Mesenchymal stem cell (in vitro differentiated cells and primary cell): Measurements from ENCODE around the gene TGFBR3L.
A peak's percentile ranks its signal among the peaks of the same experiment; 100 is the strongest.
"Not testable (repeated sequence)": the region's sequence is repeated elsewhere in the genome, so short reads cannot be mapped to it uniquely, and the experiment has no call there.

ENCODE experiments used
- DNase-seq: peaks from one replicate; pipeline ENCODE4 v3.0.0-alpha.2; 2013
- H2AFZ ChIP-seq: one replicate; pipeline ENCODE4 v1.6.1; 2013; ENCODE audit warnings: low read depth, mild to moderate bottlenecking, control low read depth, inconsistent platforms, low read length, moderate library complexity
- H2AK5ac ChIP-seq: 2 replicates; pipeline ENCODE4 v1.6.1; 2013; ENCODE audit warnings: low read length, moderate library complexity, mild to moderate bottlenecking, inconsistent platforms; ENCODE audit not compliant: severe bottlenecking
- H2BK120ac ChIP-seq: one replicate; pipeline ENCODE4 v1.6.1; 2013; ENCODE audit warnings: low read depth, mild to moderate bottlenecking, inconsistent platforms, low read length, moderate library complexity
- H2BK12ac ChIP-seq, 2 experiments: one replicate each; pipeline ENCODE4 v1.6.1; 2013; ENCODE audit warnings: inconsistent platforms in 2 of 2, low read length in 2 of 2, mild to moderate bottlenecking in 2 of 2, moderate library complexity in 2 of 2, control low read depth in 1 of 2
- H2BK15ac ChIP-seq: one replicate; pipeline ENCODE4 v1.6.1; 2013; ENCODE audit warnings: mild to moderate bottlenecking, low read depth, inconsistent platforms; ENCODE audit not compliant: poor library complexity, severe bottlenecking
- H2BK5ac ChIP-seq: 2 replicates; pipeline ENCODE4 v1.6.1; 2013; ENCODE audit warnings: low read depth, mild to moderate bottlenecking, low read length, control low read depth, inconsistent platforms; ENCODE audit not compliant: poor library complexity, severe bottlenecking
- H3K14ac ChIP-seq, 2 experiments: one replicate each; pipeline ENCODE4 v1.6.1; 2013; ENCODE audit warnings: inconsistent platforms in 2 of 2, low read length in 2 of 2, control low read depth in 1 of 2, mild to moderate bottlenecking in 1 of 2, moderate library complexity in 1 of 2
- H3K18ac ChIP-seq, 2 experiments: one replicate each; pipeline ENCODE4 v1.6.1; 2013; ENCODE audit warnings: inconsistent platforms in 2 of 2, low read length in 2 of 2, control low read depth in 1 of 2, low read depth in 1 of 2, mild to moderate bottlenecking in 1 of 2
- H3K23ac ChIP-seq, 2 experiments: one replicate each; pipeline ENCODE4 v1.6.1; 2013; ENCODE audit warnings: inconsistent platforms in 2 of 2, low read length in 2 of 2, mild to moderate bottlenecking in 2 of 2, moderate library complexity in 2 of 2, control low read depth in 1 of 2
- H3K27ac ChIP-seq: 2 replicates; pipeline ENCODE4 v1.5.1; 2013; ENCODE audit warnings: mild to moderate bottlenecking, moderate library complexity, low read length, control low read depth, inconsistent platforms; ENCODE audit not compliant: poor library complexity, severe bottlenecking
- H3K27me3 ChIP-seq, 2 experiments: 2 replicates each; pipeline versions ENCODE4 v1.6.1 to v1.7.0; 2013; ENCODE audit warnings: low read length in 2 of 2, mild to moderate bottlenecking in 2 of 2, moderate library complexity in 2 of 2, control low read depth in 1 of 2, inconsistent platforms in 1 of 2; ENCODE audit not compliant: control insufficient read depth in 1 of 2, insufficient read depth in 1 of 2
- H3K36me3 ChIP-seq, 2 experiments: 2 replicates each; pipeline versions ENCODE4 v1.6.1 to v1.7.0; 2013; ENCODE audit warnings: low read length in 2 of 2, control low read depth in 1 of 2, inconsistent platforms in 1 of 2, low read depth in 1 of 2, mild to moderate bottlenecking in 1 of 2; ENCODE audit not compliant: insufficient read depth in 2 of 2, control insufficient read depth in 1 of 2
- H3K4ac ChIP-seq, 2 experiments: one replicate each; pipeline ENCODE4 v1.6.1; 2013; ENCODE audit warnings: inconsistent platforms in 2 of 2, low read length in 2 of 2, mild to moderate bottlenecking in 2 of 2, moderate library complexity in 2 of 2, control low read depth in 1 of 2, low read depth in 1 of 2
- H3K4me1 ChIP-seq: 2 replicates; pipeline ENCODE4 v1.6.1; 2013; ENCODE audit warnings: low read depth, low read length, control low read depth; ENCODE audit not compliant: control insufficient read depth, insufficient read depth
- H3K4me2 ChIP-seq: 2 replicates; pipeline ENCODE4 v1.6.1; 2013; ENCODE audit warnings: low read length, mild to moderate bottlenecking, inconsistent platforms; ENCODE audit not compliant: poor library complexity, severe bottlenecking
- H3K4me3 ChIP-seq, 2 experiments: 2 replicates each; pipeline versions ENCODE4 v1.5.1 to v1.7.0; 2013; ENCODE audit warnings: low read length in 2 of 2, mild to moderate bottlenecking in 2 of 2, control low read depth in 1 of 2, low read depth in 1 of 2; ENCODE audit not compliant: insufficient read depth in 1 of 2
- H3K79me1 ChIP-seq: replicated peaks from 2 replicates; pipeline ENCODE4 v1.6.1; 2013; ENCODE audit warnings: mild to moderate bottlenecking, control low read depth, low read length, inconsistent platforms; ENCODE audit not compliant: poor library complexity, severe bottlenecking
- H3K9ac ChIP-seq: 2 replicates; pipeline ENCODE4 v1.7.0; 2013; ENCODE audit warnings: mild to moderate bottlenecking, low read length, moderate library complexity
- H3K9me3 ChIP-seq: 2 replicates; pipeline ENCODE4 v1.7.0; 2013; ENCODE audit warnings: mild to moderate bottlenecking, low read length; ENCODE audit not compliant: control insufficient read depth
- H4K8ac ChIP-seq: one replicate; pipeline ENCODE4 v1.6.1; 2013; ENCODE audit warnings: inconsistent platforms, mild to moderate bottlenecking, low read length, moderate library complexity
- H4K91ac ChIP-seq: one replicate; pipeline ENCODE4 v1.6.1; 2013; ENCODE audit warnings: mild to moderate bottlenecking, low read length, inconsistent platforms
- WGBS: methylation state at CpG from one replicate; pipeline ENCODE4 v1.1.7; 2013; ENCODE audit warnings: mixed read lengths; 5-methylcytosine and 5-hydroxymethylcytosine counted together

TGFBR3L gene

GRCh38 chr19:7927605-7928333, 13.1 kb downstream of the TGFBR3L start:
- H2BK12ac ChIP-seq, result no peak overlapping the region
- no peak overlapping the region for H3K27ac ChIP-seq
- no peak overlapping the region for H3K4ac ChIP-seq
- no peak overlapping the region for H2AK5ac ChIP-seq
- no peaks in the 10 kb centered on the region for H3K27me3 ChIP-seq
- H2BK120ac ChIP-seq, result no peak overlapping the region
- peak overlapping the region; percentile 3 for H4K91ac ChIP-seq
- no peak overlapping the region for H4K8ac ChIP-seq
- no peak overlapping the region for H3K14ac ChIP-seq
- H3K36me3 ChIP-seq, result peaks cover 31 to 60% of the 10 kb centered on the region in 2 experiments
- no peak overlapping the region for H3K23ac ChIP-seq
- no peak overlapping the region for H3K4me2 ChIP-seq
- H2AFZ ChIP-seq, result no peak overlapping the region
- WGBS, result 94% methylated on average over 23 of the region's 23 CpGs
- H3K4me3 ChIP-seq, result peak overlapping the region in 1 of 2 experiments; percentile 52
- H3K9me3 ChIP-seq, result no peaks in the 10 kb centered on the region
- peaks cover 44% of the 10 kb centered on the region for H3K4me1 ChIP-seq
- peaks cover 18% of the 10 kb centered on the region for H3K79me1 ChIP-seq
- H2BK15ac ChIP-seq, result no peak overlapping the region
- H3K9ac ChIP-seq, result peak overlapping the region; percentile 90
- H2BK5ac ChIP-seq, result no peak overlapping the region
- DNase-seq, result no peak
- no peak overlapping the region for H3K18ac ChIP-seq

- Histone ChIP-seq H2BK12ac (no peak overlapping the region), H4K8ac (no peak overlapping the region), H4K91ac (no peak overlapping the region), H3K36me3 (peaks cover 31 to 60% of the 10 kb centered on the region in 2 experiments), H3K18ac (no peak overlapping the region), H3K4me1 (peaks cover 46% of the 10 kb centered on the region), H2AFZ (no peak overlapping the region), H2BK15ac (no peak overlapping the region), H3K9me3 (no peaks in the 10 kb centered on the region), H2BK5ac (no peak overlapping the region), H3K23ac (no peak overlapping the region), H3K27ac (peak overlapping the region; percentile 48), H3K4me3 (peak overlapping the region in 1 of 2 experiments; percentile 52), H3K79me1 (peaks cover 13% of the 10 kb centered on the region), H3K27me3 (no peaks in the 10 kb centered on the region), H3K4ac (no peak overlapping the region), H2BK120ac (no peak overlapping the region), H3K4me2 (no peak overlapping the region), H3K9ac (peak overlapping the region; percentile 90), H2AK5ac (no peak overlapping the region), H3K14ac (no peak overlapping the region)
- WGBS, result 90% methylated on average over 8 of the region's 9 CpGs
- no peak for DNase-seq
These were observed 13.7 kb downstream of the TGFBR3L start for GRCh38 chr19:7928334-7928706.

- 61% methylated on average over 23 of the region's 24 CpGs for WGBS
These were observed 14.4 kb downstream of the TGFBR3L start for GRCh38 chr19:7928741-7929701.

GRCh38 chr19:7930030-7930429, 15.4 kb downstream of the TGFBR3L start:
- WGBS, result 81% methylated on average over 8 of the region's 11 CpGs
- not testable (repeated sequence) for H2BK120ac ChIP-seq, H3K4ac ChIP-seq, H4K91ac ChIP-seq, H3K9ac ChIP-seq, H4K8ac ChIP-seq, H2AK5ac ChIP-seq, H3K27me3 ChIP-seq, H2BK15ac ChIP-seq, H3K18ac ChIP-seq, H3K14ac ChIP-seq, H2AFZ ChIP-seq, H3K4me2 ChIP-seq, H2BK5ac ChIP-seq, H3K4me3 ChIP-seq, H3K27ac ChIP-seq, H3K9me3 ChIP-seq, H3K23ac ChIP-seq, H2BK12ac ChIP-seq
- Histone ChIP-seq H3K36me3 (peaks cover 46 to 63% of the 10 kb centered on the region in 2 experiments), H3K79me1 (peaks cover 14% of the 10 kb centered on the region), H3K4me1 (peaks cover 36% of the 10 kb centered on the region)
- peak; percentile 14 for DNase-seq

More at GRCh38 chr19:7928741-7929701, 14.4 kb downstream of the TGFBR3L start:
- Histone ChIP-seq H3K36me3 (peaks cover 37 to 60% of the 10 kb centered on the region in 2 experiments), H3K9ac (peak overlapping the region; percentile 90), H2AFZ (no peak overlapping the region), H3K79me1 (peaks cover 10% of the 10 kb centered on the region), H2BK15ac (peak overlapping the region; percentile 4), H2BK120ac (no peak overlapping the region), H3K9me3 (no peaks in the 10 kb centered on the region), H4K91ac (no peak overlapping the region), H3K4me2 (peak overlapping the region; percentile 18), H3K4me1 (peaks cover 42% of the 10 kb centered on the region), H3K23ac (no peak overlapping the region), H2BK5ac (no peak overlapping the region), H2AK5ac (peak overlapping the region; percentile 54), H3K4ac (no peak overlapping the region), H4K8ac (no peak overlapping the region), H3K27ac (peak overlapping the region; percentile 76), H2BK12ac (no peak overlapping the region), H3K27me3 (no peaks in the 10 kb centered on the region), H3K14ac (no peak overlapping the region), H3K18ac (peak overlapping the region in 1 of 2 experiments; percentile 50), H3K4me3 (peak overlapping the region in 1 of 2 experiments; percentile 56)
- peak; percentile 80 for DNase-seq
